NCI-H1048 (cell line): ENCODE data around the gene CXCR4.

Experiments
- DNase-seq: peaks from one replicate; lab custom pipeline; 2025; lab: John Stamatoyannopoulos, UW

CXCR4 gene

GRCh38 chr2:136117909-136118818, at the start of gene CXCR4:
TSS of gene CXCR4 (minus strand) at chr2:136118149. CDS start at chr2:136118060, 89 bp downstream.
- peak; percentile 20 for DNase-seq

GRCh38 chr2:136164280-136164776, 46.4 kb upstream of the CXCR4 start:
- DNase-seq, result no peak

GRCh38 chr2:136162438-136162837, 44.5 kb upstream of the CXCR4 start:
- DNase-seq, result no peak

- no peak for DNase-seq
Observed at GRCh38 chr2:136156411-136156810, 38.5 kb upstream of the CXCR4 start.

GRCh38 chr2:136154384-136154783, 36.4 kb upstream of the CXCR4 start:
- no peak for DNase-seq

GRCh38 chr2:136151021-136151971, 33.3 kb upstream of the CXCR4 start:
- no peak for DNase-seq

- DNase-seq, result no peak
Observed at GRCh38 chr2:136149011-136149410, 31.1 kb upstream of the CXCR4 start.

- no peak for DNase-seq
Observed at GRCh38 chr2:136146564-136146963, 28.6 kb upstream of the CXCR4 start.

- no peak for DNase-seq
Observed at GRCh38 chr2:136143603-136144451, 25.9 kb upstream of the CXCR4 start.

GRCh38 chr2:136141510-136142149, 23.7 kb upstream of the CXCR4 start:
- peak; percentile 35 for DNase-seq

GRCh38 chr2:136139631-136140030, 21.7 kb upstream of the CXCR4 start:
- DNase-seq, result no peak

GRCh38 chr2:136137982-136138381, 20.0 kb upstream of the CXCR4 start:
- DNase-seq, result no peak

- no peak for DNase-seq
Observed at GRCh38 chr2:136136931-136137330, 19.0 kb upstream of the CXCR4 start.

- no peak for DNase-seq
Observed at GRCh38 chr2:136135921-136136906, 18.3 kb upstream of the CXCR4 start.

GRCh38 chr2:136135462-136135861, 17.5 kb upstream of the CXCR4 start:
- no peak for DNase-seq

- no peak for DNase-seq
Observed at GRCh38 chr2:136134126-136134525, 16.2 kb upstream of the CXCR4 start.

GRCh38 chr2:136133586-136133985, 15.6 kb upstream of the CXCR4 start:
- DNase-seq, result no peak

- DNase-seq, result no peak
Observed at GRCh38 chr2:136133176-136133575, 15.2 kb upstream of the CXCR4 start.

GRCh38 chr2:136132825-136133155, 14.8 kb upstream of the CXCR4 start:
- no peak for DNase-seq
